NCI-H1436 treated with DMSO at 0.1 percent for 48 hours (cell line): Measurements from ENCODE around the gene PELI2.

ENCODE experiments used
- DNase-seq: peaks from one replicate; lab custom pipeline; 2025; lab: John Stamatoyannopoulos, UW

The PELI2 gene

DNA sequence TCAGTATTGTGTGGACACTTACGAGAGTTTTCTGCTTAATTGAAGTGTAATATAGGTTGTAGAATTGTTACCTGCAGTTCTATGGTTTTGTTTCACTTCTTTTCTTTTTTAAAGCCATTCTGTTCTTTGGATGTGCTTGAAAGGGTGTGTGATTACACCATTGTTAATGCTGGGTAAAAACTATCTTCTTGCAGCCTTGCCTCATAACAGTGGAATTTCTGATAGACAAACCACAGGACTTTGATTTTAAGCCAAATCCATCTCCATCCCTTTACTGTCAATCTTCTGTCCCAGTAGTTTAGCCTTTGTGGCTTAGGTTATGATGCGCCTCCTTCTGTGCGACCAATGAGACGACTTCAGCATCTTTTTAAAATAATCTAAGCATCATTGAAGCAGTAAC lies 182.3 kb downstream of the PELI2 start:
- no peak for DNase-seq

DNA sequence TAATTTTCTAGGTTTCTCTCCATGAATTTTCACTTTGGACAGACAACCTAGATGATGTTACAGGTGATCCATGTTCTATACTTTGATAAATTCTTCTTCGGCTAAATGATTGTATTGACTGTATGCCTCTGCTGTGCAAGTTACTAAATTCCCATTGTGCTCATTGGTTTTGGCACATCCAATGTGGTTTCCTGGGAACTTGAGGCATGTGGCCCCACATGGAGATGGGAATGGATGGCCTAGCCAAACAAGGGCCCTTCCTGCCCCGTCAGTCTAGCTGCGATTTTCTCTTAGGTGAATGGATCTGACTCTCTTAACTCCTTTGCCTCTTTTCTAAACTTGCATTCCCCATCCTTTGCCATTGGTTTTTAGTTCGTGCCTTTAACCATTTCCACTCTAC lies 186.2 kb downstream of the PELI2 start:
- no peak for DNase-seq

GRCh38 chr14:56309198-56309597 lies 191.0 kb downstream of the PELI2 start:
- DNase-seq, result no peak

- DNase-seq, result no peak
Observed at GRCh38 chr14:56310643-56311042, 192.4 kb downstream of the PELI2 start.

- DNase-seq, result no peak
Observed at GRCh38 chr14:56313789-56314188, 195.6 kb downstream of the PELI2 start.

GRCh38 chr14:56318393-56319115 lies 200.3 kb downstream of the PELI2 start:
- no peak for DNase-seq

- DNase-seq, result no peak
Observed at GRCh38 chr14:56321861-56322260, 203.7 kb downstream of the PELI2 start.

DNA sequence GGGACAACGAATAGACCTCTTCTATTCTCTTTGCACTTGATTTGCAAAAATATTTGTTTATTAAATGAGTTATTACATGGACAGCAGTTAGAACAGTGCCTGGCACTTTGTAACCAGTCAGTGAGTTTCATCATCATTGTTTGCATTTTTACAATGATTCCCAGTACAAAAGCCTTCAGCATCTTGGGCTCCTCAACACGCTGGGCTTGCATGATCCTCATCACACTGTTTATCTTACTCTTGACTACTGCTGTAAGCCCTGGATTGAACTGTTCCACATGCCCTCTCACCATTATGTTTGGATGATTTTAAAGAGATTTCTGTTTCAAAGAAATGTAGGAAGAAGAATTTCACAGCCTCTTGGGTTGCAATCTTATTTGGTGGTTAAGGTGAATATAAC lies 204.3 kb downstream of the PELI2 start:
- DNase-seq, result no peak

DNA sequence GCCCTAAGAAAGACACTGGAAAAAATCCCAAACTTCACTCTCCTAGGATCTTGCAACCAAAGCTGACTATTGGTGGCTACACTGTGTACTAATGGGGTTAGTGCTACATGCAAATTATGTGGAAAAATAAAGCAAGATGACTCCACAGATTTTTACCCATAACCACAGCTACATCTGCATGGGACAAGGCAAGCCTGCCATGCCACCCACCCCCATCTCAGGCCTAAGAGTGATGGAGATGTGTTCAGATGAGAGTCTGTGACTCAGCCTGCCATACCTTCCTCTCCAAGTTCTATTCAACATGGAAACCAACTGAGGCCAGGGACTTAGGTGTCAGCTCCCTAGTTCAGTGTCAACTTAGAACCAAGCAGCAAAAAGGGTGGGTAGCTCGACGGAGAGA lies 206.2 kb downstream of the PELI2 start:
- no peak for DNase-seq

DNA sequence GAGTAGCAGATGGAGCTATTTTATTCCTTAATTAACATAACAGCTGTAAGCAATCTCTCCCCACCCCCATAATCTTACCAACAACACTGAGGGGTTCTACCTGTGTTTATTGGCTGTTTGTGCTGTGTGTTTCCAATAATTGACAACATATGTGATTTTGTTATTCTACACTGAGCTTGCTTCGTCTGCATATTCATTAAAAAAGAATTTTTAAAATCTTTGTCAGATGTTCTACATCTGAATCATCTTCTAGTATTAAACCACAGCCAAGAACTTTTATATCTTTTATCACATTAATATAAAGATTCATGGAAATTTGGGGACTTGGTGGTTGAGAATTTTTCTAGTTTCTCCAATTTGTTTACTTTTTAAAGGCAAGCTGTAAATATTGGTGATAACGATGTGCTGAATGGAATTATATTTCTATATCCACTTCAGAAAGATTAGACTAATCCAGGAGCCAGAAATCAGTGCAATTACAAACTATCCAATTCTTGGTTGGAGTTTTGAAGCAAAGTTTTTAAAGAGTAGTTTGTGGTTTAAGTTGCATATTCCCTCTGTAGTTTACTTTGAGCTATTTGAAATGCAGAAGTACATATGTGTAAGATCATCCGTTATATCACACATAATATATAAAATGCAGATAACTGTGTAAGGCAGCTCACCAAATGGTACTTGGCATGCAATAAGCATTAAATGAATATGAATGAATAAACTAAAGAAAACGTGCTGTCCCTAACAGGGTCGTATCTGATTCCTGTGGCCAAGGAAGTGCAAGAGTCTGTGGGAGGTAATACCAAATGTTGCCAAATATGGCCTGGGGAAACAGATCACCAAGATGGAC lies 206.9 kb downstream of the PELI2 start:
- DNase-seq, result no peak

DNA sequence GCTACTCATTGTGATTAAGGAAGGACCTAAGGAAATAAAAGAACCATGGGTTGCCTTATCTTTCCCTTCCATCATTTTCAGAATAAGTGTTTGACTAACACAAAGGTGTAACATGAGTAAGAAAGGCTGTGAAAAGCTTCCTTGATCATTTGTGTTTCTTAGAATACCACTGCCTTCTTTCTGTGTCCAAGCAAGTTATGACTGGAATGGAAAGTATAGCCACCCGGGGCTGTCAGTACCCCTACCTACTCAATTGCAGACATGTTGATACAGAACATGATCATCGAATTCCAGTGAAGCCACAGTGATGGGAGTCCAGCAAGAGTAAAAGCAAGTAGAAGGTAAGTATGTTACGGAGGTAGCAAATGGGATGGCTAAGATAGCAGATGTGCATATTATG lies 209.8 kb downstream of the PELI2 start:
- no peak for DNase-seq

GRCh38 chr14:56331592-56332216 lies 213.5 kb downstream of the PELI2 start:
- no peak for DNase-seq

DNA sequence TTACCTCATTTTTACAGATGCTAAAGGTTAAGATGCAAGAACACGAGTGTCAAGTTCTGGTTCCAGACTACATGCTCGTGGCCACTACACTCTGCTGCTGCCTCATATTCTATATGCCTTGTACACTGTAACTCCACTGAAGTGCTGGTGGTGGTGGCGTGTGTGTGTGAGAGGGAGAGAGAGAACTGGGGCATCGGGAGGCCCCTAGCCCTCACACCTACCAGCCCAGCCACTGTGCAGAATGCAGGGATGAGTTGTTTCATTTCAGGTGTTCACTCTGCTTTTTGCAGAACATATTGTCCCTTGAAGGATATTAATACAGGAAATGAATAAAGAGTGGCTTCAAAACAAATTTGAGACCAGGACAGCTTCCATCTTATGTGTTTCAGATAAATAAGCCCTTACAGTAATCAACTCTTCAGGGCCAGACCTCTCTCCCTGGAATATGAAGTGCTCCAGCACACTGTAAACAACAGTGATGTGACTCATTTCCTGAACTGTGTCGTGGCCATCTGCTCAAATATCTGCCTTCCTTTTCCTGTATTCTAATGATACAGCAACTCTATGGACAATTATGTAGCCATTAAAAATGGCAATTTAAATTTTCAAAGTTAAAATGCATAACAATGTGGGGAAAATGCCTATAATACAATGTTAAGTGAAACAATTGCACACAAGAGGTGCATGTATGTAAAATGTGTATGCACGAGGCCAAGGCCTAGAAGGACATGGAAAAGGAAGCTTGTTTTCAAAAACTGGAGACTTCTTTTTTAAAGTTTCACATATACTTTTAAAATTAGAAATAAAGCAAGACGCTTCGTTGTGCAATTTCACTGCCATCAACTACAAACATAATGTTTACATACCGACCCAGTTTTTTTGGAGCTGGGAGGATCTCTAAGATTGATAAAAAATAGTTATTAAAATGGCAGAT lies 215.4 kb downstream of the PELI2 start:
- peak; percentile 49 for DNase-seq

- no peak for DNase-seq
Observed at GRCh38 chr14:56334458-56334857, 216.2 kb downstream of the PELI2 start.

GRCh38 chr14:56338674-56339073 lies 220.5 kb downstream of the PELI2 start:
- DNase-seq, result no peak

- DNase-seq, result peak; percentile 50
Observed at GRCh38 chr14:56339855-56340701, 221.9 kb downstream of the PELI2 start.

DNA sequence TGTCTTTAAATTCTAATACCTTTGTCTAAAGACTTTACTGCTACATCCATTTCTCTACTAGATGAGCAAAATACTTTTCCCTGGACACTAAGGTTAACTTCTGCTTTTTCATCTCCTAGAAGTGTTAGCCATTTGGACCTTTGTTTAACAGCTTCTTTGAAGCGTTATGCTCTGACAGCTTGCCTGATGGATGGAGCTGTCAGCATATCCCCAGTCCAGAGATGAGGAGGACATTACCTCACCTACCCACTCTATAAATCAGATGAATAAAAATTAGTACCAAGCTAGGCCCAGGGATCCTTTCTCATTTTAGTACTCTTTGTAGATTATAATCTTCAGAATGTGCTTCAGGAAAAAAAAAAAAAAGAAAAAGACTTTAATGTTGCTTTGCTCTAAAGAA lies 222.7 kb downstream of the PELI2 start:
- no peak for DNase-seq

GRCh38 chr14:56341766-56342493 lies 223.7 kb downstream of the PELI2 start:
- DNase-seq, result no peak

GRCh38 chr14:56342494-56342942 lies 224.3 kb downstream of the PELI2 start:
- DNase-seq, result no peak

DNA sequence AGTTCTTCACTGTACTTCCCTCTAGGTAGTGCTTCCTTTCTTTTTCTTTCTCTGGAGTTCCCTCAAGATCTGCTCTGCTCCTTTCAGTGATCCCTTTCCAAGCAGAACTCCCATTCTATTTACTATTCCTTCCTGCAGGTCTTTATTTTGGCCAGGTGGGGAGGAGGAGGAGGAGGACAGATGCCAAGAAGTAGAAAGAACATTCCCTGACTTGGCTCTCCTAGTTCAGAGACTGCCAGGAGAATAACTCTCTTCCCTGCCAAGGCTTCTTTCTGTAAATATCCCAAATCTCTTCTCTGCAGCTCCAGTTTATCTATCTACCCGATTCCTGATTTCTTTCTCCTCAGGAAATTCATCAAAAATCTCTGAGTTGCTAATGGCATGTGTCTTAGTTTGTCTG lies 231.7 kb downstream of the PELI2 start:
- no peak for DNase-seq
